NCI-H187 treated with DMSO at 0.1 percent for 48 hours (cell line): Measurements from ENCODE around the gene GAGE10.
"Not testable (repeated sequence)": the region's sequence is repeated elsewhere in the genome, so short reads cannot be mapped to it uniquely, and the experiment has no call there.

Source experiments
- DNase-seq: peaks from one replicate; lab custom pipeline; 2025; lab: John Stamatoyannopoulos, UW

The GAGE10 gene

DNA sequence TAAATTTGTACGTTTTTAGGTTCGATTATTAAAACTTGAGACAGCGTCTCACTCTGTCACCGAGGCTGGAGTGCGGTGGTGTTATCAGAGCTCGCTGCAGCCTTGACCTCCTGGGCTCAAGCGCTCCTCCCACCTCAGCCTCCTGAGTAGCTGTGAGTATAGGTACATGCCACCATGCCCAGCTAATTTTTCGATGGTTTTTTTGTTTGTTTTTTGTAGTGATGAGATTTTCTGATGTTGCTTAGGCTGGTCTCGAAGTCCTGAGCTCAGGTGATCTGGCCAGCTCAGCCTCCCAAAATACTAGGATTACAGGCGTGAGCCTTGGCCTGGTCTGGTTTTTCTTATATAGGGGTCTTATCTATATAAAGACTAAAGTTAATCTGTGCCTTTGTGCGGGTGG is 27.0 kb downstream of the GAGE10 start:
- DNase-seq, result not testable (repeated sequence)

DNA sequence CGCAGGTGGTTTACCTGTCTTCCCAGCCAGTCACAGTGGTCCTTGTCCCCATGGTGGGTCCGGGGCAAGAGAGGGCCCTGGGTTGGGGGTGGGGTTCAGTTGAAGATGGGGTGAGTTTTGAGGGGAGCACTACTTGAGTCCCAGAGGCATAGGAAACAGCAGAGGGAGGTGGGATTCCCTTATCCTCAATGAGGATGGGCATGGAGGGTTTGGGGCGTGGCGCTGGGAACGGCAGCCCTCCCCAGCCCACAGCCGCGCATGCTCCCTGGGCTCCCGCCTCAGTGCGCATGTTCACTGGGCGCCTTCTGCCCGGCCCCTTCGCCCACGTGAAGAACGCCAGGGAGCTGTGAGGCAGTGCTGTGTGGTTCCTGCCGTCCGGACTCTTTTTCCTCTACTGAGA is 27.8 kb downstream of the GAGE10 start, which contains the start of gene GAGE13:
GAGE13 (plus strand) TSS at position 301 of the 400 bp plus-strand sequence. CDS start 1,156 bp downstream, outside the sequence.
- DNase-seq, result not testable (repeated sequence)

DNA sequence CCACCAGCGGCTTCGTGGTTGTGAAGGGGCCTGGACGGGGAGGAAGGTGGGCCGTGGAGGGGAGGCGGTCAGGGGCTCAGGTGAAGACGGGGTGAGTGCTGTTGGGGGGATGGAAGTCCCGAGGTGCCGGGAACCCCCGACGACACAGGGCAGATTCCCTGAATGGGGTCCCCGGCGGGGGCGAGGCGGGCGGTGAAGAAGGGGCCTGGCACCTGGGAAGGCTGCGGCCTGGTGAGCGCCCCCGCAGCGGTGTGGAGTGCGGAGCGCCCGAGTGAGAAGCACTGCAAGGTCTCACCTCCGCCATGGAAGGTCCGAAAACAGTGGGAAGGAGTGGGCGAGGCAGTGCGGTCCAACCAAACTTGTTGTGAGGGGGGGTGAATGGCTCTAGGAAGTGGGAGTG is 28.4 kb downstream of the GAGE10 start:
- not testable (repeated sequence) for DNase-seq

DNA sequence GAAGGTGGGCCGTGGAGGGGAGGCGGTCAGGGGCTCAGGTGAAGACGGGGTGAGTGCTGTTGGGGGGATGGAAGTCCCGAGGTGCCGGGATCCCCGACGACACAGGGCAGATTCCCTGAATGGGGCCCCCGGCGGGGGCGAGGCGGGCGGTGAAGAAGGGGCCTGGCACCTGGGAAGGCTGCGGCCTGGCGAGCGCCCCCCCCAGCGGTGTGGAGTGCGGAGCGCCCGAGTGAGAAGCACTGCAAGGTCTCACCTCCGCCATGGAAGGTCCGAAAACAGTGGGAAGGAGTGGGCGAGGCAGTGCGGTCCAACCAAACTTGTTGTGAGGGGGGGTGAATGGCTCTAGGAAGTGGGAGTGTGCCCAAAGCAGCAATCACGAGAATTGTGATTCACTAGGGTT is 38.0 kb downstream of the GAGE10 start:
- not testable (repeated sequence) for DNase-seq

DNA sequence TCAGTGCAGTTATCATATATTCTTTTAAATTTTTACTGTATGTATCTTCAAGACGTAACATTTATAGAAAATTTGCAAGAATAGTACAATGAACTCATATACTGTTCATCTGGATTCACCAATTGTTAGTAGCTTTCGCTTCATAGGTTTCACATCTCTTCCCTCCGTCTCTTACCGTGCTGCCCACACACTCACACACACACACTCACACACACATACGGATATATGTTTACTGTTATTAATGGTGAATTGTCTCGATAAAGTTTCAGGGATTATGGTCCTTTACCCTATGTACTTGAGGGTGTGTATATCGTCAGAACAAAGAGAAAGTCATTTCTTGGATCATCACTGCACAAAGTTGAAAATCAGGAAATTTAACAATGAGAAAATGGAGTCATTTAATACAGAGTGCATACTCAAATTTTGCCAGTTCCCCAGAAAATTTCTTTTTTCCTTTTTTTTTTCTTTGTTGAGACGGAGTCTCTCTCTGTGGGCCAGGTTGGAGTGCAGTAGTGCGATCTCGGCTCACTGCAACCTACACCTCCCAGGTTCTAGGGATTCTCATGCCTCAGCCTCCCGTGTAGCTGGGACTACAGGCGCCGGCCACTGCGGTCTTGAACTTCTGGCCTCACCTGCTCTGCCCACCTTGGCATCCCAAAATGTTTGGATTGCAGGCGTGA is 41.2 kb downstream of the GAGE10 start:
- not testable (repeated sequence) for DNase-seq

DNA sequence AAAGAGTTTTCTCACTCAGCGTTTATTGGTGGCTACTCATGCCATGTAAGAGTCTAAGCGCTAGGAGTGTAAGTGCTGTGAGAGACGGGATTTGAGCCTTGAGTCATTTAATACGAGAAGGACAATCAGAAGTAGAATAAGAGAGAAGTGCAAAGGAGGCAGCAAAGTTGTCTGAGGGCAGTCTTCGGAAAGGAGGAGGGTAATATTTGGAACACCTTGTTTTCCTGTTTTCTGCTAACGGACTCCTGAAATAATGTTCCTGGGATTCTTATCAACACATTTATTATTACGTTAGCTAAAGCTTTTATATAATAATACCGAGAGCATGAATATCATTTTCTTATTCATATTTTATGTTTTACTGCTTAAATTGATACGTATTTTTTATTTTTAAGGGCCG is 42.0 kb downstream of the GAGE10 start:
- not testable (repeated sequence) for DNase-seq

DNA sequence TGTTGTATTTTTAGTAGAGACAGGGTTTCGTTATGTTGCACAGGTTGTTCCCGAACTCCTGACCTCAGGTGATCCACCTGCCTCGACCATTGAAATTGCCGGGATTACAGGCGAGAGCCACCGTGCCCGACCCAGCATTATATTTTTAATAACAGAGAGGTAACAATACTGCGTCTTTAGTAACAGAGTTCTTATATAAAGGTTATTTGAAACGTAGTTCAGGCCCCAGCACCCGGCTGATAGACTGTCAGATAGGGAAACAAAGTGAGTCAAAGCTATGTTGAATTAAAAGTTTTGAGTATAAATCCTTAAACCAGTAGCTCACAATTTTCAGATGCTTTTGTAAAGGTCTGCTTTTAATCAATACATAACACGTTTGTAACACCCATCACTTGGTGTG is 42.7 kb downstream of the GAGE10 start:
- not testable (repeated sequence) for DNase-seq
